ENCODE data around the gene DAPK3.
A peak's percentile ranks its signal among the peaks of the same experiment; 100 is the strongest.

DAPK3 gene

GRCh38 chr19:3970808-3971598 lies at the start of gene DAPK3:
TSS of gene DAPK3 (minus strand) at chr19:3971099. CDS start at chr19:3969735, 1,364 bp downstream.
- H3K4me2 ChIP-seq (ENCODE audit: low read depth, low read length), result peak within 1 kb of the TSS; percentile 63

GRCh38 chr19:4019578-4019977 lies 48.7 kb upstream of the DAPK3 start:
- Histone ChIP-seq H4K20me1 (ENCODE audit: insufficient read depth, low read length) (0 out of 2 replicates have a peak, but pooled peaks cover 3% of the 10 kb centered on the region), H3K9me3 (replicated peaks; ENCODE audit: insufficient read depth, low read length) (no peaks in the 10 kb centered on the region), H3K9me2 (replicated peaks; ENCODE audit: insufficient read depth, low read length) (no peaks in the 10 kb centered on the region), H3K9ac (ENCODE audit: low read length) (no peak overlapping the region), H3K4me3 (ENCODE audit: low read length) (no peak overlapping the region), H2AFZ (ENCODE audit: low read length) (no peak overlapping the region), H3K79me2 (ENCODE audit: low read length) (peaks cover 78% of the 10 kb centered on the region), H3K4me1 (ENCODE audit: low read length) (no peaks in the 10 kb centered on the region), H3K36me3 (replicated peaks; ENCODE audit: insufficient read depth, low read length) (no peaks in the 10 kb centered on the region), H3K27ac (ENCODE audit: low read length) (no peak overlapping the region), H3K4me2 (ENCODE audit: low read depth, low read length) (no peak overlapping the region), H3F3A (ENCODE audit: insufficient read depth, low read length) (no peaks in the 10 kb centered on the region), H3K27me3 (replicated peaks; ENCODE audit: insufficient read depth, low read length) (no peaks in the 10 kb centered on the region)
- DNase-seq, result no peak
- TF ChIP-seq EZH2phosphoT487 (IDR thresholded peaks at IDR 0.05; ENCODE audit: low read length) (no peak), CTCF (IDR thresholded peaks at IDR 0.05; ENCODE audit: low read length) (no peak), EZH2 (optimal IDR thresholded peaks at IDR 0.05; ENCODE audit: low read depth, low read length) (no peak)

More at GRCh38 chr19:3970808-3971598, at the start of gene DAPK3:
- Histone ChIP-seq H3K9me3 (replicated peaks; ENCODE audit: insufficient read depth, low read length) (no peaks in the 10 kb centered on the region), H3K79me2 (ENCODE audit: low read length) (peaks cover 53% of the 10 kb centered on the region), H3K27me3 (replicated peaks; ENCODE audit: insufficient read depth, low read length) (no peaks in the 10 kb centered on the region), H3K9me2 (replicated peaks; ENCODE audit: insufficient read depth, low read length) (no peaks in the 10 kb centered on the region), H3K36me3 (replicated peaks; ENCODE audit: insufficient read depth, low read length) (peaks cover 10% of the 10 kb centered on the region), H3K4me3 (ENCODE audit: low read length) (peak within 1 kb of the TSS; percentile 100), H3K27ac (ENCODE audit: low read length) (peak within 1 kb of the TSS; percentile 7; the same call in 1 of the 2 replicates), H2AFZ (ENCODE audit: low read length) (peak within 1 kb of the TSS; percentile 91), H3F3A (ENCODE audit: insufficient read depth, low read length) (peaks cover 27% of the 10 kb centered on the region), H3K4me1 (ENCODE audit: low read length) (0 out of 2 replicates have a peak, but pooled peaks cover 4% of the 10 kb centered on the region), H3K9ac (ENCODE audit: low read length) (peak within 1 kb of the TSS; percentile 90), H4K20me1 (ENCODE audit: insufficient read depth, low read length) (peaks cover 9% of the 10 kb centered on the region)
- DNase-seq, result peak; percentile 100
- TF ChIP-seq EZH2 (optimal IDR thresholded peaks at IDR 0.05; ENCODE audit: low read depth, low read length) (no peak), EZH2phosphoT487 (IDR thresholded peaks at IDR 0.05; ENCODE audit: low read length) (no peak), CTCF (IDR thresholded peaks at IDR 0.05; ENCODE audit: low read length) (no peak)

GRCh38 chr19:4018775-4019504 lies 48.0 kb upstream of the DAPK3 start:
- 0 out of 2 replicates have a peak, but pooled peaks cover 3% of the 10 kb centered on the region for H4K20me1 ChIP-seq (ENCODE audit: insufficient read depth, low read length)
- DNase-seq, result no peak
- no peak overlapping the region for H3K4me2 ChIP-seq (ENCODE audit: low read depth, low read length)
- H3K9me2 ChIP-seq (replicated peaks; ENCODE audit: insufficient read depth, low read length), result no peaks in the 10 kb centered on the region
- H3K9ac ChIP-seq (ENCODE audit: low read length), result no peak overlapping the region
- H3K79me2 ChIP-seq (ENCODE audit: low read length), result peaks cover 84% of the 10 kb centered on the region
- H3K4me3 ChIP-seq (ENCODE audit: low read length), result no peak overlapping the region
- H3K36me3 ChIP-seq (replicated peaks; ENCODE audit: insufficient read depth, low read length), result no peaks in the 10 kb centered on the region
- no peak overlapping the region for H3K27ac ChIP-seq (ENCODE audit: low read length)
- H3K27me3 ChIP-seq (replicated peaks; ENCODE audit: insufficient read depth, low read length), result no peaks in the 10 kb centered on the region
- H3K4me1 ChIP-seq (ENCODE audit: low read length), result no peaks in the 10 kb centered on the region
- TF ChIP-seq EZH2phosphoT487 (IDR thresholded peaks at IDR 0.05; ENCODE audit: low read length), result no peak
- no peak for TF ChIP-seq CTCF (IDR thresholded peaks at IDR 0.05; ENCODE audit: low read length)
- no peak for TF ChIP-seq EZH2 (optimal IDR thresholded peaks at IDR 0.05; ENCODE audit: low read depth, low read length)
- H3F3A ChIP-seq (ENCODE audit: insufficient read depth, low read length), result no peaks in the 10 kb centered on the region
- H3K9me3 ChIP-seq (replicated peaks; ENCODE audit: insufficient read depth, low read length), result no peaks in the 10 kb centered on the region
- H2AFZ ChIP-seq (ENCODE audit: low read length), result no peak overlapping the region
